Chondrocyte (in vitro differentiated cells): ENCODE measurements around the gene SPTBN1. TPM values are rescaled to one million over a fixed set of nuclear protein-coding genes. Genes with fewer than 3 reads are reported as not detected.

Experiments
- DNase-seq: peaks from one replicate; pipeline ENCODE4 v3.0.0; 2021; ENCODE audit warnings: mixed read lengths, low spot score
- H3K27ac Mint-ChIP-seq: one replicate; pipeline ENCODE4 v1.8.0; 2021; ENCODE audit warnings: mild to moderate bottlenecking, moderate library complexity, mixed read lengths; ENCODE audit not compliant: unreplicated experiment
- H3K27me3 Mint-ChIP-seq: 2 replicates; pipeline ENCODE4 v1.8.0; 2021; ENCODE audit warnings: low read depth, mixed read lengths
- H3K36me3 Mint-ChIP-seq: 2 replicates; pipeline ENCODE4 v1.8.0; 2021; ENCODE audit warnings: low read depth, mixed read lengths
- H3K4me1 Mint-ChIP-seq: 2 replicates; pipeline ENCODE4 v1.8.0; 2021; ENCODE audit warnings: low read depth, mild to moderate bottlenecking, mixed read lengths
- H3K4me3 Mint-ChIP-seq: one replicate; pipeline ENCODE4 v1.8.0; 2021; ENCODE audit warnings: mild to moderate bottlenecking, moderate library complexity, mixed read lengths; ENCODE audit not compliant: unreplicated experiment
- H3K9me3 Mint-ChIP-seq: 2 replicates; pipeline ENCODE4 v1.8.0; 2021; ENCODE audit warnings: low read depth, mixed read lengths
- total RNA-seq: library from RNA; stranded (reverse); gene quantifications from 3 replicates; pipeline ENCODE4 v1.2.1, GENCODE V29; 2021
- TF ChIP-seq, protein P1 (sequence below): fragments of 200-600 bp; sonication (generic); IDR thresholded peaks from 2 replicates; pipeline ENCODE4 v1.5.0; 2021; ENCODE audit warnings: antibody characterized with exemption, mild to moderate bottlenecking, moderate library complexity

Gene SPTBN1
- total RNA-seq, 1 donor from 2014 or later: 297 TPM

DNA sequence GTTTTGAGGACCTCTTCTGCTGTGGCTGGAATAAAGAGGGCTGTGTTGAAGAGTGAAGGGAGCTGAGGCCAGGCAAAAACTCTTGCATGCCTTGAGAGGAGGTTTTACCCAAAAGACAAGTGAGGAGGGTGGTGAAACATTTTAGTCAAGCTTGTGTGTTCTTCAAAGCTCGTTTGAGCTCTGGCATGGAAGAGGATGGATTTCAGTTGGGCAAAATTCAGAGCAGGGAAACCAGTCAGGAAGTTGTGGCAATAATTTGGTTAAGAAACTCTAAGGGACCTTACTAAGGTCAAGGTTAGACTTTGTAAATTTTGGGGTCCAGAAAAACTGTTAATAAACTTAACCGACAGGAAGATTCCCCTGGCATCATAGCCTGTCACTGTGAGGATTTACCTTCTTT lies 34.7 kb downstream of the SPTBN1 start:
- Mint-ChIP-seq H3K4me3 (no peak overlapping the region), H3K4me1 (peaks cover 28% of the 10 kb centered on the region), H3K9me3 (no peaks in the 10 kb centered on the region), H3K27me3 (no peaks in the 10 kb centered on the region), H3K36me3 (no peaks in the 10 kb centered on the region), H3K27ac (no peak overlapping the region)
- TF ChIP-seq, protein P1, sequence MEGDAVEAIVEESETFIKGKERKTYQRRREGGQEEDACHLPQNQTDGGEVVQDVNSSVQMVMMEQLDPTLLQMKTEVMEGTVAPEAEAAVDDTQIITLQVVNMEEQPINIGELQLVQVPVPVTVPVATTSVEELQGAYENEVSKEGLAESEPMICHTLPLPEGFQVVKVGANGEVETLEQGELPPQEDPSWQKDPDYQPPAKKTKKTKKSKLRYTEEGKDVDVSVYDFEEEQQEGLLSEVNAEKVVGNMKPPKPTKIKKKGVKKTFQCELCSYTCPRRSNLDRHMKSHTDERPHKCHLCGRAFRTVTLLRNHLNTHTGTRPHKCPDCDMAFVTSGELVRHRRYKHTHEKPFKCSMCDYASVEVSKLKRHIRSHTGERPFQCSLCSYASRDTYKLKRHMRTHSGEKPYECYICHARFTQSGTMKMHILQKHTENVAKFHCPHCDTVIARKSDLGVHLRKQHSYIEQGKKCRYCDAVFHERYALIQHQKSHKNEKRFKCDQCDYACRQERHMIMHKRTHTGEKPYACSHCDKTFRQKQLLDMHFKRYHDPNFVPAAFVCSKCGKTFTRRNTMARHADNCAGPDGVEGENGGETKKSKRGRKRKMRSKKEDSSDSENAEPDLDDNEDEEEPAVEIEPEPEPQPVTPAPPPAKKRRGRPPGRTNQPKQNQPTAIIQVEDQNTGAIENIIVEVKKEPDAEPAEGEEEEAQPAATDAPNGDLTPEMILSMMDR: no peak
- no peak for DNase-seq

DNA sequence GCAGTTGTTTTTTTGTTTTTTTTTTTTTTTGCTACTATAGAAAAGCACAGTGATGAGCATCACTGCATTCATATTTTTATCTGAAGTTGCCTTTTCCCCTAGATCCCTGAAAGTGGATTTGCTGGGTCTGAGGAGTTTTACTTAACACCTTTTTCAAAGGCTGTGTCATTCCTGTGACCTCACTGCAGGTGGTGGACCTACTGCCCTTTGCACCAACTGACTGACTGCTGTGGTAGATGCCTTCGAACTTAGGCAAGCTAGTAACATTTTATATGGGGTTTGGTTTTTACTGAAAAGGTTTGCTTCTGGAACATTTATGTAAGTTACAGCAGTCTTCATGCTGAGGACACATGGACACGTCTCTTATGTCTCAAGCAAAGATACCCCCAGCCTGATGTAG lies 36.2 kb downstream of the SPTBN1 start:
- Mint-ChIP-seq H3K9me3 (no peaks in the 10 kb centered on the region), H3K4me1 (peaks cover 33% of the 10 kb centered on the region), H3K27me3 (no peaks in the 10 kb centered on the region), H3K36me3 (no peaks in the 10 kb centered on the region), H3K4me3 (no peak overlapping the region), H3K27ac (no peak overlapping the region)
- DNase-seq: no peak
- TF ChIP-seq, protein P1: no peak

DNA sequence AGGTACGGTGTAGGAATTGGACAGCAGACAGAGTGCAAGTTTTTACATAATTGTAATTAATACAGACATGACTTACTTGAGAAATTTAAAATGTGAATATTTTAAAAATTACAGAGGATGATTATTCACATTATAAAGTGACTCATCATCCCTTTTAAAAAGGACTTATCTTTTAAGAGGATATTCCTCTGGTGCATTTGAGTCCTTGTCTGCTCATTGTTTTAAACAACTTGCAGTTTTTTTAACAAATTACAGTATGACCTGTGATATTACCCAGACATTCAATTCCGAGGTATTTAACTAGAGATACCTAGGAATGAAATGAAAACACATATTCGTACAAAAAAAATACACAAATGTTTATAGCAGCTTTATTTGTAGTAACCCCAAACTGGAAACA lies 38.0 kb downstream of the SPTBN1 start:
- no peaks in the 10 kb centered on the region for H3K36me3 Mint-ChIP-seq
- no peak overlapping the region for H3K4me3 Mint-ChIP-seq
- no peaks in the 10 kb centered on the region for H3K27me3 Mint-ChIP-seq
- no peak overlapping the region for H3K27ac Mint-ChIP-seq
- DNase-seq: no peak
- peaks cover 27% of the 10 kb centered on the region for H3K4me1 Mint-ChIP-seq
- no peaks in the 10 kb centered on the region for H3K9me3 Mint-ChIP-seq
- TF ChIP-seq, protein P1: no peak

DNA sequence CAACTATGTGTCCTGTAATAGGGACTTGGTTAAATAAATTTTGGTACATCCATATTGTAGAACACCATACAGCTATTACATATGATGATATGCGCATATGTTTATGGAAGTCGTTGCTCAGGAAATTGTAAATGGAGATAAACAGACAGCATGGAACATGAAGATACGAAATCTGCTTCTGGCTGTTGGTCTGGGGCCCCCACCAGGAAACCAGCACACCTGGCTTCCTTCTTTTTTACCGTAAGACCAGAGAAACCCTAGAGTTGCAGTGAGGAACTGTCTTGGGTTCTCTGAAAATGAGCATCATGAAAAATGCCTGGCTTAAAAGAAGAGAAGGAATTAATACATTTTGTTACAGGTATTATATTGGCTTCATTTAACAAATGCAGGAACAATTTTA lies 40.8 kb downstream of the SPTBN1 start:
- H3K4me3 Mint-ChIP-seq: no peak overlapping the region
- no peaks in the 10 kb centered on the region for H3K9me3 Mint-ChIP-seq
- TF ChIP-seq, protein P1: no peak
- DNase-seq: no peak
- no peaks in the 10 kb centered on the region for H3K36me3 Mint-ChIP-seq
- H3K4me1 Mint-ChIP-seq: peaks cover 37% of the 10 kb centered on the region
- no peaks in the 10 kb centered on the region for H3K27me3 Mint-ChIP-seq
- H3K27ac Mint-ChIP-seq: no peak overlapping the region

DNA sequence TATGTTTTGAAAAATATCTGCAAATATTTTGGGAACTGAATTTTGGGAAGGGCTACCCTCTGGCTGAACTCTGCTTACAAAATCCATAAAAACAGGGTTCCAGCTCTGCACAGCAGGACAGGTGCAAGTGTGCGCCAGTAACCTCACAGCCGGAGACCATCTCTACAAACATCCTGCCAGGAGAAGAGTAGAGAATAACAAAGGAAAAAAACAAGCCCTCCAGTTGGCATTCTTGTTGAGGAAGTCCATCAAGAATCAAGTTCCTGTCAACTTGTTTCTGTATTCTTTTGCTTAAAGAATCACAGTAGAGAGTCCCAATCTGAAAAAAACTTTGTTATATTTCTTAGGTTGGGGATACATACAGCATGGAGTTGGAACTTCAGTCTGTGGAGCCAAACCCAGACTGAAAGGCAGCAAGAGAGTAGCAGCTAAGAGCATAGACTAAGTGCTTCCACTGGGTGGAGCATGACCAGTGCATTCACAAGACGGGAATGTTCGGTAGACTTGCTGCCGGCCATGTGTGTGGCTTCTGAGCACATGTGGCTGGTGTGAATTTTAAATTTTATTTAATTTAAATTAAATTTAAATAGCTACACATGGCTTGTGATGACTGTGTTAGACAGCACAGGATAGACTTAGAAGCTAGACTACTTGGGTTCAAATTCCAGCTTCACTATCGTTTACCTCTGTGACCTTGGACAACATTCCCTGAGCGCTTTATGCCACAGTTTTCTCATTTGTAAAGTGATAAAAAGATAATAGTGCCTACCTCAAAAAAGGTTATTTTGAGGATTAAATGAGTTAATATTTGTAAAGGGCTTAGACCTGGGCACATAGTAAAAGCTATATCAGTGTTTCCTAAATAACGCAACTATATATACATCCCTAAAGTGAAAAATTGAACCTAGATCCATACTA lies 41.9 kb downstream of the SPTBN1 start:
- no peak for DNase-seq
- no peaks in the 10 kb centered on the region for H3K27me3 Mint-ChIP-seq
- H3K27ac Mint-ChIP-seq: no peak overlapping the region
- TF ChIP-seq, protein P1: peak; percentile 56
- H3K9me3 Mint-ChIP-seq: no peaks in the 10 kb centered on the region
- H3K36me3 Mint-ChIP-seq: no peaks in the 10 kb centered on the region
- H3K4me3 Mint-ChIP-seq: no peak overlapping the region
- H3K4me1 Mint-ChIP-seq: peaks cover 43% of the 10 kb centered on the region
